Measurements from ENCODE around the gene XXYLT1. TPM values are rescaled to one million over a fixed set of nuclear protein-coding genes. Genes with fewer than 3 reads are reported as not detected.

Gene XXYLT1
- total RNA-seq, 3 donors from 2014 or later = 7.2 to 13.0 (median 10.8) TPM

- Histone ChIP-seq H3K4me1 (no peaks in the 10 kb centered on the region), H3K27me3 (no peaks in the 10 kb centered on the region), H3K4me3 (no peak overlapping the region), H3K36me3 (no peaks in the 10 kb centered on the region), H3K9me3 (no peaks in the 10 kb centered on the region), H3K27ac (no peak overlapping the region)
- intact Hi-C loops (cut with DNase I; ENCODE audit: low total_unique reads) = no loop called here
- DNase-seq (ENCODE audit: low spot score in 2 of 2) = no peak
- TF ChIP-seq CTCF (IDR thresholded peaks at IDR 0.05) (no peak), POLR2A (IDR thresholded peaks at IDR 0.05) (no peak), POLR2AphosphoS5 (IDR thresholded peaks at IDR 0.05) (no peak)
Measured at GRCh38 chr3:195168009-195168762, 102.8 kb downstream of the XXYLT1 start.

- no peak for DNase-seq (ENCODE audit: low spot score in 2 of 2)
- intact Hi-C loops (cut with DNase I; ENCODE audit: low total_unique reads) = no loop called here
- no peak overlapping the region for H3K4me3 ChIP-seq
- no peaks in the 10 kb centered on the region for H3K27me3 ChIP-seq
- no peaks in the 10 kb centered on the region for H3K4me1 ChIP-seq
- no peaks in the 10 kb centered on the region for H3K36me3 ChIP-seq
- H3K27ac ChIP-seq = no peak overlapping the region
- H3K9me3 ChIP-seq = no peaks in the 10 kb centered on the region
- no peak for TF ChIP-seq POLR2AphosphoS5 (IDR thresholded peaks at IDR 0.05)
- no peak for TF ChIP-seq POLR2A (IDR thresholded peaks at IDR 0.05)
- no peak for TF ChIP-seq CTCF (IDR thresholded peaks at IDR 0.05)
Measured at GRCh38 chr3:195165790-195166189, 105.2 kb downstream of the XXYLT1 start.

- Histone ChIP-seq H3K27me3 (no peaks in the 10 kb centered on the region), H3K36me3 (no peaks in the 10 kb centered on the region), H3K27ac (no peak overlapping the region), H3K4me1 (no peaks in the 10 kb centered on the region), H3K9me3 (no peaks in the 10 kb centered on the region), H3K4me3 (no peak overlapping the region)
- no peak for DNase-seq (ENCODE audit: low spot score in 2 of 2)
- TF ChIP-seq POLR2A (IDR thresholded peaks at IDR 0.05) (no peak), POLR2AphosphoS5 (IDR thresholded peaks at IDR 0.05) (no peak), CTCF (IDR thresholded peaks at IDR 0.05) (no peak)
- intact Hi-C loops (cut with DNase I; ENCODE audit: low total_unique reads) = no loop called here
Measured at GRCh38 chr3:195165265-195165609, 105.7 kb downstream of the XXYLT1 start.

GRCh38 chr3:195164573-195165264 lies 106.2 kb downstream of the XXYLT1 start:
- Histone ChIP-seq H3K27ac (no peak overlapping the region), H3K9me3 (no peaks in the 10 kb centered on the region), H3K4me1 (no peaks in the 10 kb centered on the region), H3K27me3 (no peaks in the 10 kb centered on the region), H3K36me3 (no peaks in the 10 kb centered on the region), H3K4me3 (no peak overlapping the region)
- DNase-seq (ENCODE audit: low spot score in 2 of 2) = no peak
- TF ChIP-seq POLR2A (IDR thresholded peaks at IDR 0.05) (no peak), CTCF (IDR thresholded peaks at IDR 0.05) (no peak), POLR2AphosphoS5 (IDR thresholded peaks at IDR 0.05) (no peak)
- intact Hi-C loops (cut with DNase I; ENCODE audit: low total_unique reads) = no loop called here
